G401.6 (cell line): ENCODE data around the gene ANO6.

Experiments used
- FAIRE-seq: peaks from 2 replicates; lab custom pipeline; 2012; peaks lifted over from hg19 to GRCh38; lab: Jason Lieb, UNC

Gene ANO6

DNA sequence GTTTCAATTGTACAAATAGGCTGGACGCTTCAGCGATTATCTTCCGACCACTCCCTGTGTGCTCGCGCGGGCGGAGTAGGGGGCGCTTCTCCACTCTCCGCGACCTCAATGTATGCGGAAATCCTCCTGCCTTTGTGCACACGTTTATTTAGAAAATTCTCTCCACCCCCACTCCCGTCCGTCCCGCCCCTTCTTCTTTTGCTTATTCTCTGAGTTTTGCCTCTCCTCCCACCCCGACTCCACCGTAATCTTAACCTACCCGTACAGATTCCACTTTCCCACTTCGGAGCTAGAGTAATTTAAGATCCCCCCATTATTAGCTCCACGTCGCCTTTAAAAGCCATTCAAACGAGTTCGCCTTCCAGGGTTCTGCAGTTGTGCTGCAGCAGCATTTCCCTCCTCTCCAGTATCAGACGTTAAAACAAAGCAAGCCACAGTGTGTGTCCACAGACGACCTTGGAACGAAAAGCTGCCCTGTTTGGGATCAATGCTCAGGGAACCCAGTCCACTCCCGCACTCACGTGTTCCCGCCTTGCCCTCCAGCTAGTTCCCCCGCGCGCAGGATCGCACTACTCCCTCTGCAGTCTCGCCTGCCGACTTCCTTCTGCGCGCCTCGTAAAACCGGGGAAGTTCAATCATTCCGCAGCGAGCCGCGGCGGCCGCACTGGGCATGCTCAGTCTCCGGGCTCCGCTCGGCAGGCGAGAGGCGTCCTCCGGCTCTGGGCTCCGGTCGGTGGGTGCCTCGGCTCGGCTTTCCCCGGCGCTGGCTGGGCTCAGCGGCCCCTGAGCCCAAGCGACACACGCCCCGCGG, at the start of gene ANO6:
TSS of gene ANO6 (plus strand) at position 677 of the 811 bp plus-strand sequence. CDS start 227 bp downstream, outside the sequence.
- FAIRE-seq = no peak

DNA sequence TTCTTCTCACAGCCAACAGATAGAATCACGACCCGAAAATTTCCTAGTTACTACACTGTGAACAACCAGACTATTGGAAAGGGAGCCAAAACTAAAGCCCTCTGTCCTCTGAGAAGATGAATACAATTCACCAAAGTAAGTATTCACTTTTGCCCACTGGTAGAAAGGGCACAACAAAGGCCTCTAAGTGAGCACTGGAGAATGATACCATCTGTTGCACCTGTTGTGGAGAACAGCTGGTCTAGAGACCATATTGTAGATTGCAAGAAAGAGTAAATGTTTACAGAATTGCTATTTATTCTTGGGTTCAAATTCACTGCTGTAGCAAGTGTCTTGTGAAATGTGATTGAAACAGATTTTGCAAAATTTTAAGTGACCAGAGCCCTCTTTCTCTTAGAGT, 46.9 kb upstream of the ANO6 start:
- no peak for FAIRE-seq

DNA sequence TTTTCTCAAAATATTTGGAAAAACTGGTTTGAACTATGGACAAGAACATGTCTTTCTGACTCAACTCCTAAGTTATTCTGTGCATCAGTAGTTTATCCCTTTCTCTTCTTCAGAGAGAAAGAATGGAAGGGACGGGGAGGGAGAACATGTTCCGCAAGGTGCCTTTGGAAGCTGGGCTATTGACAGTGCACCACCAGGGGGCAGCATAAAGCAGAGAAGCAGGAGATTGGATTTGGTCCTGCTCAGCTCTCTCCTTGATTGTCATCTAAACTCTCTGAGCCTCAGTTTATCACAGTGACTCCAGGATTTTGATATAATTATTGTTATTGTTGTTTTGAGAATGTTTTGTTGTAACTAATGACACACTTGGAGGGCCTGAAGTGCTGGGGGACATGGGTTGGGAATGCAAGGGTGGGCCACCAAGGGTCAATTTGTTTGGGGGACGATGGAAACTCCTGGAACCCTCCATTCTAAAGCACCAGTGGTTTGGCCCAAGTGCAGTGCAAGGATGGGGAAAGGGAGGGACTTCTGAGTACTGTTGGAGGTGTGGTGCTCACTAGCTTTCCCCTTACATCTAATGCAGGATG, 45.3 kb upstream of the ANO6 start:
- FAIRE-seq = no peak

GRCh38 chr12:45173293-45173692, 42.6 kb upstream of the ANO6 start:
- FAIRE-seq = peak; percentile 93

DNA sequence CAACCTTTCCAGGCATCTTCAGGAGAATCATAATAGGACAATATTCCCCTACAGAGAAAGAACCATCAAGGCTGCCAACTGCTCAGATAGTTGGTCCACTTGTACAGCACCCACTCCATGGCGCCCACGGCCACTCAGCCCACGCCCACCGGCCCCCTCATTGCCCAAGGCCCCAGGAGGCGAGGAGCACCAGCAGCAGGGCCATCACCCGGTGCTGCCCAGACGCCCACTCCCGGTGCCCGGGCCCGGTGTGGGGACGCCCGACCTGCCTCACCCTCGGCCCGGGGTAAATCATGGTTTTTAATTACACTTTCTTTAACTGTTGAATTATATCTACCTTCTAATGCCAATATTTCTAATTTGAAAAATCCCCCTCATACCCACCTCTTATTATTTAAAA, 41.3 kb upstream of the ANO6 start:
- FAIRE-seq = no peak

DNA sequence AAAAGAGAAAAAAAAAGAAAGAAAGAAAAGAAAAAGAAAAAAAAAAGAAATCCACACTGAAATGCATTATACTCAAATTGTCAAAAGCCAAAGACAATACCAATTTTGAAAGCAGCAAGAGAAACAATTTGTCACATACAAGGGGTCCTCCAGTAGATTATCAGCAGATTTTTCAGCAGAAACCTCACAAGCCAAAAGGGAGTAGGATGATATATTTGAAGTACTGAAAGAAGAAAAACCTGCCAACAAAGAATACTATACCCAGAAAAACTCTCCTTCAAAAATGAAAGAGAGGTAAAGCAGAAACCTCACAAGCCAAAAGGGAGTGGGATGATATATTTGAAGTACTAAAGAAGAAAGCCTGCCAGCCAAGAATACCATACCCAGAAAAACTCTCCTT, 37.1 kb upstream of the ANO6 start:
- no peak for FAIRE-seq

DNA sequence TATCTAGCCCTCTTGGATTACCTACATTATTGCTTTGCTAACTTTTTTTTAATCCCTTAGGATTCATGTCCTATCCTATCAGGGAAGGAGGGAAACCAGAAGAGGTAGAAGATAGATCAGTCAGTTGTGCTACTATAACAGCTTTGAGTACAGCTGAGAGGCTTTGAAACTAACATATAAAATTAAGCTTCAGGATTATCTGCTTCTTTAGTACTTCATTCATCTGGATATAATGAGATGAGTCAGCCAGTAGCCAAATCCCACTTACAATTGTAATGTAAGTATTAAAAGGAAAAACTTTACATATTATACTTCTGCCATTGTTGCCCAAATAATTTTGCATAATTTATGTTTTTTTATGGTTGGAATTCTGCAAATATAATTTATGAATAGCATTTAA, 33.4 kb upstream of the ANO6 start:
- FAIRE-seq = no peak

- FAIRE-seq = no peak
These were observed 32.6 kb upstream of the ANO6 start for GRCh38 chr12:45183246-45183645.

- no peak for FAIRE-seq
These were observed 31.5 kb upstream of the ANO6 start for GRCh38 chr12:45184147-45184963.

- no peak for FAIRE-seq
These were observed 29.1 kb upstream of the ANO6 start for GRCh38 chr12:45186762-45187161.

- FAIRE-seq = no peak
These were observed 26.0 kb upstream of the ANO6 start for GRCh38 chr12:45189766-45190403.

DNA sequence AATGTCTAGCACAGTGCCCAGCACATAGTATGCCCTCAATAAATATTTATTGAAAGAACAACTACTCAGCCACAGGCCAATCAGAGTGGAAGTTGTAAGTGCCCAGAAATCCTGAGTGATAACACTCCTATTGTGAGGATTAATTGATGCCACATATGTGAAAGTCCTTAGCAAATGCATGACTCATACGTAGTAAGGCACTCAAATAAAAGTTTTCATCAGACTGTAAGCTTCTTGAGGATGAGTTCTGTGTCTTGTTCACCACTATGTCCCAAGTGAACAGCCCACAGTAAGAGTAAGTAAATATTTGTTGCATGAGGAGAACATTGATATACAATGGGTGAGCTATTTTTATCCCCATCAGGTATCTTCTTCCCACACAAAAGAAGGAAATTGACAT, 24.7 kb upstream of the ANO6 start:
- no peak for FAIRE-seq

GRCh38 chr12:45192707-45193106, 23.2 kb upstream of the ANO6 start:
- no peak for FAIRE-seq

DNA sequence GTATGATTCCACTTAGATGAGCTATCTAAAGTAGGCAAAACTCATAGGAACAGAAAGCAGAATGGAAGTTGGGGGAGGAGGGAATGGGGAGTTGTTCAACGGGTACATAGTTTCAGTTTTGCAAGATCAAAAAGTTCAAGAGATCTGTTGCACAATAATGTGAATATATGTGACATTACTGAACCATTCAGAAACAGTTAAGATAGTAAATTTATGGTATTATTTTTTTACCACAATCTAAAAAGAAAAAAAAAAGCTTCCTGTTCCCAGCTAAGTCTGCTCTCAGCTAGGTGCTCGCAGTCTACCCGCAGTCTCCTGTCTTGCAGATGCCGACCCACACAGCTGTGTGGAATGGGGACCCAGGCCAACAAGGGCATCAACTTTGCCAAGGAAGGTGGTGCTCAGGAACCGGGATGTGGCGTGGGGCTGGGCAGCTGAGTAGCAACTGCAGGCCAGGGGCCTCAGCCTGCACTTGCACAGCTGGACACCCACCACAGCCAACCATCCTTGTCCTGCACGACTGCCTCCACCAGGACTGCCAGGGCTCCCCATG, 15.3 kb upstream of the ANO6 start:
- no peak for FAIRE-seq

- FAIRE-seq = no peak
These were observed 12.1 kb upstream of the ANO6 start for GRCh38 chr12:45203767-45204166.

DNA sequence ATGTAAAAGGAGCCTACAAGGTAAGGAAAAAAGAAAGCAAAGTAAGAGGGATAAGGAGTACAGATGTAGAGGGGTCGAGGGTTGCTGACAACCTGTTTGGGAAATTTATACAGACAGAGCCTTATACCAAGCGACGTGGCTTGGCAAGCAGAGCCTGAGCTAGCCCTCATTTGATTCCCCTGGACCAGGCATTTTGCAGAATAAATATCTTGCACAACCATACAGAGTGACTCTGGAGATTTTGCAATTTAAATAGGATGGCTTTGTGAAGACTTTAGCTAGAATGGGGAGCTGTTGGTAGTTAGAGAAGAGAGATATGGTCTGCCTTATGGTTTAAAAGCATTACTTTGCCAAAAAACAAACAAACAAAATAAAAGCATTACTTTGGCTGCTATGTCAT, 11.1 kb upstream of the ANO6 start:
- no peak for FAIRE-seq

DNA sequence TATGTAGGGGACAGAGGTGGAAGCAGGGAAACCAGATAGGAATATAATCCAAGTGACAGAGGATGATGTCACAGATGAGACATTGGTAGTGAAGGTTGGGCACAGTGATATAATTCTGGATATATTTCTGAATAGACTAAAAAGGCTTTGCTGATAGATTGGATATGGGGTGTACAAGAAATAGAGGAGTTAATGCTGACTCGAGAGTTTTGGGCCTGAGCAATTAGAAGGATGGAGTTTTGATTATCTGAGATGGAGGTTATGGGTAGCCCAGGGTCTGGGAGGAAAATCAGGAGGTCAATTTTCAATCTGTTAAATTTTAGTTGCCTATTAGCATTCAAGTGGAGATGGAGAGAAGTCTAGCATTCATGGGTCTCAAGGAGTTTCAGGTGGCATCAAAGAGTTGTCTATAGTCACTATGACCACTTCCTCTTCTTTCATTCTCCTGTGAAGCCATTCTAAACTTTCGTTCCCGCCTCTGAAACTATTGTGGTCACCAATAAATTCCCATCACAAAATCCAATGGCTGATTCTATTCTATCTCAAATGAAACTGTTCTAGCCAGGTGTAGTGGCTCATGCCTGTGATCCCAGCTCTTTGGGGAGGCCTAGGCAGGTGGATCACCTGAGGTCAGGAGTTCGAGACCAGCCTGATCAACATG, 10.6 kb upstream of the ANO6 start:
- no peak for FAIRE-seq

DNA sequence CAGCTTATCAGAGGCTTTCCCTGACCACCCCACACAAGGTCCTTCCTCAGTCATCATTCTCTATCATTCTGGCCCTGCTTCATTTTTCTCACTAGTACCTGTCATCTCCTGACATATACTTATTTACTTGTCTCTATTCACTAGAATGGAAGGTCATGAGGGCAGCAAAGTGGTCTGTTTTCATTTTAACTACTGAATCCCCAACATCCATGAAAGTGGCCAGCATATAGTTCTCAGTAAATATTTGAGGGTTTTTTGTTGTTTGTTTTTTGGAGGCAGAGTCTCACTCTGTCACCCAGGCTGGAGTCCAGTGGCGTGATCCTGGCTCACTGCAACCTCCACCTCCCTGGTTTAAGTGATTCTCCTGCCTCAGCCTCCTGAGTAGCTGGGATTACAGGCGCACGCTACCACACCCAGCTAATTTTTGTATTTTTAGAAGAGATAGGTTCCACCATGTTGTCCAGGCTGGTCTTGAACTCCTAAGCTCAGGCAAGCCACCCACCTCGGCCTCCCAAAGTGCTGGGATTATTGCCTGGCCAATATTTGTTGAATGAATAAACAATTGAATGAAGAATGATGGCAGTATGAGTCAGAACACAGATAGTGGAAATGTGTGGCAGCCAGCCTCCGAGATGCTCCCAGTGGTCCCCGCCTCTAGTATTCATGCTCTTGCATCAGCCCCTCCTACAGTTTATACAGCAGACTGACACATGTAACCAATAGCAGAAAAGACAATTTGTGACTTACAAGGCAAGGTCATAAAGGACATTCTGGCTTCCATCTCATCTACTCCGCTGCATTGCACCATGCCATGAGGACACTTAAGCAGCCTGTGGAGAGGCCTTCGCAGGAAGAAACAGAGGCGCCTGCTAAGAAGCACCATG, 7.0 kb upstream of the ANO6 start:
- no peak for FAIRE-seq

DNA sequence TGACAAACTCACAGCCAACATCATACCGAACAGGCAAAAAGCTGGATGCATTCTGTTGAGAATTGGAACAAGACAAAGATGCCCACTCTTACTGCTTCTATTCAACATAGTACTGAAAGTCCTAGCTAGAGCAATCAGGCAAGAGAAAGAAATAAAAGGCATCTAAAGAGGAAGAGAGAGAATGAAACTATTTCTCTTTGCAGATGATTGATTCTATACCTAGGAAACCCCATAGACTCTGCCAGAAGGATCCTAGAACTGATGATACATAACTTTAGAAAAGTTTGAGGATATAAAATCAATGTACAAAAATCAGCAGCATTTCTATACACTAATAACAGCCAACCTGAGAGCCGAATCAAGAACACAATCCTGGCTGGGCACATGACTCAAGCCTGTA, 6.1 kb upstream of the ANO6 start:
- no peak for FAIRE-seq

DNA sequence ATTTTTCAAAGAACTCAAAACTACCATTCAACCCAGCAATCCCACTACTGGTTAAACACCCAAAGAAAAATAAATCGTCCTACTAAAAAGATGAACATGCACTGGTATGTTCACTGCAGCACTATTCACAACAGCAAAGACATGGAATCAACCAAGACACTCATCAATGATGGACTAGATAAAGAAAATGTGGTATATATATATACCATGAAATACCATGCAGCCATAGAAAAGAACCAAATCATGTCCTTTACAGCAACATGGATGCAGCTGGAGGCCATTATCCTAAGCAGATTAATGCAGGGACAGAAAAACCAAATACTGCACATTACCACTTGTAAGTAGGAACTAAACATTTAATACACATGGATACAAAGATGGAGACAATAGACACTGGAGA, 3.8 kb upstream of the ANO6 start:
- no peak for FAIRE-seq

- FAIRE-seq = no peak
These were observed 2.8 kb upstream of the ANO6 start for GRCh38 chr12:45213107-45213506.
